H1 (cell line): Measurements from ENCODE around the gene CBL. TPM values are rescaled to one million over a fixed set of nuclear protein-coding genes. Genes with fewer than 3 reads are reported as not detected.
"Not testable (repeated sequence)": the region's sequence is repeated elsewhere in the genome, so short reads cannot be mapped to it uniquely, and the experiment has no call there.

Experiments used
- CTCF ChIA-PET: fragments of 300-600 bp; sonication (Branson Sonifier 250); formaldehyde crosslinking; loops from one replicate; lab custom pipeline; 2021; ENCODE audit not compliant: partially characterized antibody; lab: Charles Lee
- POLR2A ChIA-PET: fragments of 300-600 bp; sonication (Branson Sonifier 250); formaldehyde crosslinking; loops from one replicate; lab custom pipeline; 2021; ENCODE audit warnings: inconsistent platforms; ENCODE audit not compliant: partially characterized antibody; lab: Charles Lee
- DNase-seq, 2 experiments: peaks; one replicate each; pipeline versions ENCODE4 v3.0.0 to v3.0.0-alpha.2; 2010 to 2022; ENCODE audit warnings: low spot score in 2 of 2, low read depth in 1 of 2, mixed read lengths in 1 of 2
- FAIRE-seq: peaks from 2 replicates; lab custom pipeline; 2011; peaks lifted over from hg19 to GRCh38; lab: Jason Lieb, UNC
- H2AFZ ChIP-seq: 2 replicates; pipeline ENCODE4 v1.8.1; 2012; ENCODE audit warnings: low read length, inconsistent platforms
- H2AK5ac ChIP-seq: 2 replicates; pipeline ENCODE4 v1.6.1; 2013; ENCODE audit warnings: low read depth, low read length
- H2BK120ac ChIP-seq: replicated peaks from 2 replicates; pipeline ENCODE3; 2013; ENCODE audit warnings: low read depth, low read length, inconsistent platforms
- H2BK12ac ChIP-seq: 2 replicates; pipeline ENCODE4 v1.6.1; 2013; ENCODE audit warnings: low read depth, low read length
- H2BK15ac ChIP-seq: 2 replicates; pipeline ENCODE4 v1.6.1; 2013; ENCODE audit warnings: low read length
- H2BK20ac ChIP-seq: 2 replicates; pipeline ENCODE4 v1.6.1; 2013; ENCODE audit warnings: low read length
- H2BK5ac ChIP-seq: 2 replicates; pipeline ENCODE4 v1.6.1; 2013; ENCODE audit warnings: low read depth, low read length
- H3K14ac ChIP-seq: 2 replicates; pipeline ENCODE4 v1.6.1; 2013; ENCODE audit warnings: inconsistent platforms; ENCODE audit not compliant: insufficient read length
- H3K18ac ChIP-seq: 2 replicates; pipeline ENCODE4 v1.6.1; 2013; ENCODE audit warnings: low read length; ENCODE audit errors: extremely low read depth
- H3K23ac ChIP-seq: 2 replicates; pipeline ENCODE4 v1.6.1; 2013; ENCODE audit warnings: inconsistent platforms; ENCODE audit not compliant: insufficient read length
- H3K23me2 ChIP-seq: 2 replicates; pipeline ENCODE4 v1.6.1; 2013; ENCODE audit warnings: low read depth, low read length
- H3K27ac ChIP-seq: 2 replicates; pipeline ENCODE4 v1.6.1; 2011; ENCODE audit warnings: low read depth, low read length, inconsistent platforms
- H3K27me3 ChIP-seq, 4 experiments: replicated peaks in 1 of 4; 1 replicate in 1 of 4; 2 replicates in 3 of 4; pipeline versions ENCODE4 v1.6.1 to v1.8.1; 2011 to 2013; ENCODE audit warnings: low read length in 3 of 4, mild to moderate bottlenecking in 3 of 4, inconsistent platforms in 2 of 4, mixed read lengths in 2 of 4, moderate library complexity in 1 of 4; ENCODE audit not compliant: control insufficient read depth in 3 of 4, insufficient read depth in 3 of 4; ENCODE audit errors: extremely low read depth in 1 of 4
- H3K36me3 ChIP-seq, 4 experiments: 2 replicates each; pipeline versions ENCODE4 v1.6.1 to v1.8.1; 2011 to 2013; ENCODE audit warnings: mild to moderate bottlenecking in 4 of 4, low read length in 3 of 4, moderate library complexity in 2 of 4, control low read depth in 1 of 4, inconsistent platforms in 1 of 4; ENCODE audit not compliant: insufficient read depth in 4 of 4, control insufficient read depth in 2 of 4
- H3K4ac ChIP-seq: replicated peaks from 2 replicates; pipeline ENCODE3; 2013; ENCODE audit warnings: low read length, low read depth, mixed read lengths, inconsistent platforms; ENCODE audit not compliant: insufficient read length
- H3K4me1 ChIP-seq, 4 experiments: replicated peaks in 1 of 4; 1 replicate in 1 of 4; 2 replicates in 3 of 4; pipeline versions ENCODE4 v1.6.1 to v1.8.1; 2011 to 2013; ENCODE audit warnings: low read length in 3 of 4, inconsistent platforms in 2 of 4, mixed read lengths in 1 of 4; ENCODE audit not compliant: insufficient read depth in 4 of 4, control insufficient read depth in 3 of 4
- H3K4me2 ChIP-seq, 2 experiments: 2 replicates each; pipeline versions ENCODE4 v1.6.1 to v1.8.1; 2011 to 2013; ENCODE audit warnings: low read depth in 2 of 2, low read length in 2 of 2, control low read depth in 1 of 2, inconsistent platforms in 1 of 2, mild to moderate bottlenecking in 1 of 2; ENCODE audit not compliant: insufficient read depth in 1 of 2
- H3K4me3 ChIP-seq, 4 experiments: fragments of 200-600, 300-600 bp in 1 of 4; sonication (generic), shearing (Covaris generic), sonication (Bioruptor Twin) in 1 of 4; 2 replicates each; pipeline versions ENCODE4 v1.5.1 to v1.8.1; 2011 to 2016; ENCODE audit warnings: low read length in 4 of 4, low read depth in 3 of 4, control low read depth in 2 of 4, inconsistent platforms in 2 of 4, mild to moderate bottlenecking in 2 of 4, mixed read lengths in 1 of 4, moderate library complexity in 1 of 4; ENCODE audit not compliant: insufficient read depth in 2 of 4; ENCODE audit errors: extremely low read depth in 1 of 4
- H3K56ac ChIP-seq: replicated peaks from 2 replicates; pipeline ENCODE3; 2013; ENCODE audit warnings: low read depth, mild to moderate bottlenecking, mixed read lengths, low read length, inconsistent platforms; ENCODE audit not compliant: insufficient read length
- H3K79me1 ChIP-seq: 2 replicates; pipeline ENCODE4 v1.6.1; 2013; ENCODE audit warnings: low read depth, low read length, control low read depth
- H3K79me2 ChIP-seq, 2 experiments: 2 replicates each; pipeline versions ENCODE4 v1.6.1 to v1.8.1; 2012 to 2013; ENCODE audit warnings: low read length in 2 of 2, mild to moderate bottlenecking in 2 of 2, inconsistent platforms in 1 of 2; ENCODE audit not compliant: insufficient read depth in 2 of 2, control insufficient read depth in 1 of 2
- H3K9ac ChIP-seq, 4 experiments: replicated peaks in 1 of 4; 1 replicate in 1 of 4; 2 replicates in 3 of 4; pipeline versions ENCODE4 v1.6.1 to v1.8.1; 2011 to 2013; ENCODE audit warnings: low read depth in 3 of 4, low read length in 3 of 4, control low read depth in 2 of 4, mild to moderate bottlenecking in 2 of 4, moderate library complexity in 2 of 4, inconsistent platforms in 1 of 4; ENCODE audit errors: extremely low read depth in 1 of 4
- H3K9me3 ChIP-seq, 2 experiments: 2 replicates each; pipeline versions ENCODE4 v1.6.1 to v1.8.1; 2012 to 2013; ENCODE audit warnings: mild to moderate bottlenecking in 2 of 2, moderate library complexity in 2 of 2, control low read depth in 1 of 2, inconsistent platforms in 1 of 2, low read depth in 1 of 2, low read length in 1 of 2, mixed read lengths in 1 of 2; ENCODE audit not compliant: insufficient read depth in 2 of 2
- H4K20me1 ChIP-seq, 2 experiments: replicated peaks in 1 of 2; 2 replicates each; pipeline versions ENCODE3 to v1.8.1; 2011 to 2013; ENCODE audit warnings: inconsistent platforms in 2 of 2, low read length in 2 of 2, mild to moderate bottlenecking in 1 of 2; ENCODE audit not compliant: insufficient read depth in 2 of 2, control insufficient read depth in 1 of 2
- H4K5ac ChIP-seq: 2 replicates; pipeline ENCODE4 v1.6.1; 2013; ENCODE audit warnings: low read length, low read depth, mixed read lengths, inconsistent platforms; ENCODE audit not compliant: insufficient read length
- H4K8ac ChIP-seq: 2 replicates; pipeline ENCODE4 v1.8.0; 2013; ENCODE audit warnings: mild to moderate bottlenecking, moderate library complexity, low read length, inconsistent platforms; ENCODE audit not compliant: insufficient read depth; ENCODE audit errors: extremely low read depth
- H4K91ac ChIP-seq: replicated peaks from 2 replicates; pipeline ENCODE3; 2013; ENCODE audit warnings: low read length, mixed read lengths, inconsistent platforms; ENCODE audit not compliant: insufficient read length
- WGBS, 2 experiments: shearing (Covaris generic) in 1 of 2; methylation state at CpG; one replicate each; pipeline versions ENCODE4 v1.1.6 to v1.1.7; 2013 to 2015; ENCODE audit warnings: low lambda C conversion rate in 2 of 2, mixed read lengths in 2 of 2, inconsistent platforms in 1 of 2, low coverage in 1 of 2, missing lambda C conversion rate in 1 of 2; ENCODE audit not compliant: insufficient replicate concordance in 2 of 2, insufficient coverage in 1 of 2, insufficient read length in 1 of 2; ENCODE audit errors: extremely low coverage in 1 of 2, missing lambda C conversion rate in 1 of 2; 5-methylcytosine and 5-hydroxymethylcytosine counted together
- polyA plus RNA-seq, 7 experiments: library from polyadenylated mRNA; depleted of rRNA in 3 of 7; stranded (reverse) in 5 of 7; unstranded in 2 of 7; fragments of >200 nt in 5 of 7; fragments of 200-250 nt in 2 of 7; gene quantifications; 1 replicate in 5 of 7; 2 replicates in 1 of 7; 4 replicates in 1 of 7; pipeline versions ENCODE4 v1.2.1 to v1.2.3, GENCODE V29; 2011 to 2013; ENCODE audit warnings: missing spikeins in 2 of 7, mixed read lengths in 2 of 7
- total RNA-seq: library from RNA; stranded (reverse); fragmentation: NEBNext Ultra II Directional; extraction: Animal tissue kit (Norgen Biotek cat#: 25700); gene quantifications from 2 replicates; pipeline ENCODE4 v1.2.1, GENCODE V29; 2021

The CBL gene
- total and polyA plus RNA-seq, 2 of the 8 experiments (the other 6 are each of a cell fraction or from before 2014, with no cell fraction given): 23.1 to 57.8 TPM

DNA sequence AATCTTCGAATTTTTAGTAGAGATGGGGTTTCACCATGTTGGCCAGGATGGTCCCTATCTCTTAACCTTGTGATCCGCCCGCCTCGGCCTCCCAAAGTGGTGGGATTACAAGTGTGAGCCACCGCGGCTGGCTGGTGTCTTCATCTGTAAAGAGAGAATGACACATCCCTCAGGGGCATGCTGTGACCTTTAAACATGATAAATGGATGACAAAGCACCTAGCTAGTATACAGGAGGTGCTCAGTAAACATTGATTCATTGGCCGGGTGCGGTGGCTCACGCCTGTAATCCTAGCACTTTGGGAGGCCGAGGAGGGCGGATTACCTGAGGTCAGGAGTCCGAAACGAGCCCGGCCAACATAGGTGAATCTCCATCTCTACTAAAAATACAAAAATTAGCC, 14.9 kb upstream of the CBL start:
- not testable (repeated sequence) for H4K5ac ChIP-seq, H4K91ac ChIP-seq, H3K9me3 ChIP-seq, H2BK120ac ChIP-seq, H3K9ac ChIP-seq, H3K4ac ChIP-seq, H2BK5ac ChIP-seq, H3K36me3 ChIP-seq, H3K27ac ChIP-seq, H3K79me2 ChIP-seq, DNase-seq, H2BK15ac ChIP-seq, H3K14ac ChIP-seq, H3K23me2 ChIP-seq, H4K8ac ChIP-seq, H3K18ac ChIP-seq, H4K20me1 ChIP-seq, H2BK12ac ChIP-seq, H2BK20ac ChIP-seq, H3K4me1 ChIP-seq, H3K4me2 ChIP-seq, H2AFZ ChIP-seq, H3K23ac ChIP-seq, H3K56ac ChIP-seq, FAIRE-seq, H3K79me1 ChIP-seq, H2AK5ac ChIP-seq, H3K4me3 ChIP-seq, H3K27me3 ChIP-seq
- CTCF ChIA-PET: interaction anchor here (0.9 to 20.1 kb wide), 7 partner anchors 12 to 190 kb away, joined by 3 to 367 read pairs (median 4); partner anchors contain the start of genes ABCG4, MCAM and NLRX1
- 84% methylated on average over 14 of the region's 14 CpGs; no CpG with 5 or more reads in 1 of the 2 experiments for WGBS, 2 experiments
- POLR2A ChIA-PET: interaction anchor here (0.6 to 2.9 kb wide), 5 partner anchors 9 to 236 kb away, joined by 3 to 7 read pairs (median 3); no protein-coding TSS in a partner anchor
